ENCODE measurements around the gene WNT5B. TPM values are rescaled to one million over a fixed set of nuclear protein-coding genes. Genes with fewer than 3 reads are reported as not detected.

The WNT5B gene
- total RNA-seq, 3 donors from 2014 or later (not counting 1 experiment from before 2014, with no cell fraction given): not detected

DNA sequence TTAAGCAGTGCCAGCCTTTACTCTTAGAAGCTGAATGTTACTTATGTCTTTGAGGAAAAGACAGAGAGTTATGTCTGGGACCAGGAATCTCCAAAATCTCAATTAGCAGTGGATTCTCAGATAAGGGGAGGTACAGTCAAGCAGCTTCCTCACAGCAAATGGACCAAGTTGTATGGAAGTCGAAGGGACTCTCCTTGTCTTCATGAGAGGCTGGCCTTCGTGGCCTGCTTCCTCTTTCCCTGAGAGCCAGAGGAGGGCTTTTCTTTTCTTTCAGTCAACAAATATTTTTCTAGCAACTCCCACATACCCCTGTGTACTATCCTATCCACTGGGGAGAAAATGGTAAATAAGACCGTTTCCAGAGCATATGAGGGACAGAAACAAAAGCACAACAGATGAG lies 6.6 kb upstream of the WNT5B start:
- no peak overlapping the region for H3K27ac Mint-ChIP-seq

DNA sequence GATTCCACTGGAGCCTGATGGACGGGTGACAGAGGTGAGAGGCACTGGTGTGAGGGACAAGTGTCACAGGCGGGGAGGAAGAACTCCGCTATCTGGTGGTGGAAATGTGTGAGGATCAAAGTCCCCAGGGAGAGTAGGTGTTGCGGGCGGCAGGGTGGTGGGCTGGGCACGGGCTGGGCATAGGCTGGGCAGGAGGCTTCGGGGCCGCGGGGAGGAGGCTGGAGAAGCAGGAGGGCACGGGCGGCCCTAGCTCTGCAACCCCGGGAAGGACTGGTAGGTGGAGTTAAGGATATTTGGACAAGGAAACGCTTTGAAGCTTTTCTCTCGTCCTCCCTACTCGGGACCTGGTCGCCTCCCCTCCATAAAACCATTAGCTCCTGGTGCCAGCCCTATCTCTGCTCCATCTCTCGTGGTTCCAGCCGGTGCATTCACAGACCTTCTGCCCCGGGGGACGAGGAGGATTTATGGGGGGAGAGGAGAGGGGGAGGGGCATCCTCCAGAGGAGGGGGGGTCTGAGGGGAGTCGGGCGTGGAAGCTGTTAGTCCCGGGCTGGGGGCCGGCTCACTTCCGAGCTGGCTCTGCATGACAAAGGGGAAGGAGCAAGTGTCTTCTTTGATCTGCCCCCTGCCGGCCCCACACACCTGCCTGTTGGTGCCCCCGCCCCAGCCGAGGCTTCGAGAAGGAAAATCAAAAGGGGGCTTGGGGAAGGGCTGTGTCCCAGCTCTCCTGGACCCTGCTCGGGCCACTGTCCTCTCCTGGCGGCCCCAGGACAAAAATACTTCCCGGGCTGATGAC lies 504 bp downstream of the WNT5B start:
- H3K27ac Mint-ChIP-seq: no peak overlapping the region
- H3K4me3 ChIP-seq (ENCODE audit: low read length): no peak overlapping the region
- H3K27me3 Mint-ChIP-seq (ENCODE audit: low read depth in 2 of 2): peaks cover 45 to 69% of the 10 kb centered on the region in 2 donors

More for the DNA sequence above, 6.6 kb upstream of the WNT5B start:
- 92% methylated on average over 3 of the region's 3 CpGs for WGBS (ENCODE audit: insufficient coverage)
- no peak overlapping the region for H3K4me3 Mint-ChIP-seq
- H3K27me3 Mint-ChIP-seq (ENCODE audit: low read depth in 2 of 2): peaks cover 22 to 35% of the 10 kb centered on the region in 2 donors
- ATAC-seq (no peak), DNase-seq (no peak)
- no peak overlapping the region for H3K4me3 ChIP-seq (ENCODE audit: low read length)
- intact Hi-C loops (cut with micrococcal nuclease): no loop called here
- no peaks in the 10 kb centered on the region for H3K36me3 ChIP-seq (ENCODE audit: control insufficient read depth, insufficient read depth, low read length)
- no peaks in the 10 kb centered on the region for H3K9me3 ChIP-seq (ENCODE audit: control insufficient read depth, insufficient read depth, low read length)
- H3K9me3 Mint-ChIP-seq: no peaks in the 10 kb centered on the region
- H3K36me3 Mint-ChIP-seq: no peaks in the 10 kb centered on the region
- no peak overlapping the region for H3K27ac ChIP-seq (ENCODE audit: low read length)
- H3K4me1 ChIP-seq (ENCODE audit: control insufficient read depth, insufficient read depth, low read length): no peaks in the 10 kb centered on the region
- H3K4me1 Mint-ChIP-seq: peaks cover 0 to 6% of the 10 kb centered on the region in 2 donors
- TF ChIP-seq CTCF (IDR thresholded peaks at IDR 0.05): no peak
- H3K27me3 ChIP-seq (ENCODE audit: control insufficient read depth, insufficient read depth, low read length): no peaks in the 10 kb centered on the region

DNA sequence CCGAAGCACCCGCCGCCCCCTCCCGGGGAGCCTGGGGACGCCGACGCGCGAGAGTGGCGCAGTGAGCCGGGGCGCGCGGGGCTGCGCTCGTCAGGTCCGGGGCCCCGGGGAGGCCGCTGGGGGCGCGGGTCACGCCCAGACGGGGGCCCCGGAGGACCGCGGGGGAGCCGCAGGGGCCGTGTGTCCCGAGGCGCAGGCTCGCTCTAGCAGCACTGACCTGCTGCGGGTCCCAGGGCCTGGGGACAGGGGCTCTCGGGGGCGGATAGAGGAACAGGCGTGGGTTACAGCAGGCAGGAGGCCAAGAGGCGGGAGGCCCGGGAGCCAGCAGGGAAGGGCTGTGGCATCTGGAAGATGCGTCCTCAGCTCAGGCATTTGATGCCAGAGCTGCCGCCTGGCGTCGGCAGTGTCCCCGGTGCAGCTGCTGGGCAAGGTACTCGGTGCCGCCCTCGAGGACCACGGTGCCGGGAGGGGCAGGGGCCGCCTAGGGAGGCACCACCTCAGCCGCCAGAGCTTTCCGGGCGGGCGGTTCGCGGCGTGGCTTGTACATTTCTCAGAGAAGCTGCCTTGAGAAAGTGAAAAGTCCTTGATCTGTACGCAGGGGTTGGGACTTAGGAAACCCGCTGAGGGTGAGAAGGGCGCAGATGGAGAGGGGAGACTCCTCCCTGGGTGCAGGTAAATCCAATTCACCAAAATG lies 1.2 kb downstream of the WNT5B start:
- Mint-ChIP-seq H3K9me3 (no peaks in the 10 kb centered on the region), H3K27me3 (ENCODE audit: low read depth in 2 of 2) (peaks cover 45 to 69% of the 10 kb centered on the region in 2 donors), H3K36me3 (no peaks in the 10 kb centered on the region), H3K27ac (no peak overlapping the region), H3K4me3 (peak overlapping the region; percentile 13), H3K4me1 (peaks cover 4 to 22% of the 10 kb centered on the region in 2 donors)
- peaks cover 18% of the 10 kb centered on the region for H3K4me1 ChIP-seq (ENCODE audit: control insufficient read depth, insufficient read depth, low read length)
- H3K4me3 ChIP-seq (ENCODE audit: low read length): peak overlapping the region; percentile 15
- peak in 1 of 2 donors; percentile 40 for DNase-seq
- no peaks in the 10 kb centered on the region for H3K36me3 ChIP-seq (ENCODE audit: control insufficient read depth, insufficient read depth, low read length)
- intact Hi-C loops (cut with micrococcal nuclease): no loop called here
- H3K9me3 ChIP-seq (ENCODE audit: control insufficient read depth, insufficient read depth, low read length): no peaks in the 10 kb centered on the region
- H3K27me3 ChIP-seq (ENCODE audit: control insufficient read depth, insufficient read depth, low read length): peaks cover 26% of the 10 kb centered on the region
- under 1% methylated on average over 58 of the region's 58 CpGs for WGBS (ENCODE audit: insufficient coverage)
- ATAC-seq: peak; percentile 38 to 52 (median 40)
- TF ChIP-seq CTCF (IDR thresholded peaks at IDR 0.05): no peak
- no peak overlapping the region for H3K27ac ChIP-seq (ENCODE audit: low read length)

More for the DNA sequence above, 504 bp downstream of the WNT5B start:
- Mint-ChIP-seq H3K4me3 (peak overlapping the region; percentile 59), H3K9me3 (no peaks in the 10 kb centered on the region), H3K36me3 (no peaks in the 10 kb centered on the region), H3K4me1 (peaks cover 4 to 19% of the 10 kb centered on the region in 2 donors)
- Histone ChIP-seq H3K27ac (ENCODE audit: low read length) (no peak overlapping the region), H3K36me3 (ENCODE audit: control insufficient read depth, insufficient read depth, low read length) (no peaks in the 10 kb centered on the region), H3K27me3 (ENCODE audit: control insufficient read depth, insufficient read depth, low read length) (peaks cover 26% of the 10 kb centered on the region), H3K9me3 (ENCODE audit: control insufficient read depth, insufficient read depth, low read length) (no peaks in the 10 kb centered on the region), H3K4me1 (ENCODE audit: control insufficient read depth, insufficient read depth, low read length) (peaks cover 18% of the 10 kb centered on the region)
- intact Hi-C loops (cut with micrococcal nuclease): no loop called here
- no peak for TF ChIP-seq CTCF (IDR thresholded peaks at IDR 0.05)
- ATAC-seq (peak in 1 of 3 donors; percentile 14), DNase-seq (no peak)
- 10% methylated on average over 27 of the region's 32 CpGs for WGBS (ENCODE audit: insufficient coverage)
